Thyroid gland (tissue), 4 donors: ENCODE measurements around the gene GALNT15.

ENCODE experiments used
- POLR2A ChIP-seq, 2 donors: fragments of 450-650 bp; IDR thresholded peaks; one replicate each; pipeline ENCODE4 v1.6.1; 2017; ENCODE audit warnings: antibody characterized with exemption in 2 of 2, mild to moderate bottlenecking in 2 of 2, moderate library complexity in 1 of 2
- TF ChIP-seq, protein P1 (sequence below), 6 experiments: fragments of 200-600 bp in 3 of 6; fragments of 450-650 bp in 3 of 6; sonication (generic) in 3 of 6; IDR thresholded peaks; one replicate each; pipeline ENCODE4 v1.5.1; 2016 to 2019; ENCODE audit warnings: antibody characterized with exemption in 6 of 6, mild to moderate bottlenecking in 2 of 6, inconsistent platforms in 1 of 6, moderate library complexity in 1 of 6

- TF ChIP-seq, protein P1, sequence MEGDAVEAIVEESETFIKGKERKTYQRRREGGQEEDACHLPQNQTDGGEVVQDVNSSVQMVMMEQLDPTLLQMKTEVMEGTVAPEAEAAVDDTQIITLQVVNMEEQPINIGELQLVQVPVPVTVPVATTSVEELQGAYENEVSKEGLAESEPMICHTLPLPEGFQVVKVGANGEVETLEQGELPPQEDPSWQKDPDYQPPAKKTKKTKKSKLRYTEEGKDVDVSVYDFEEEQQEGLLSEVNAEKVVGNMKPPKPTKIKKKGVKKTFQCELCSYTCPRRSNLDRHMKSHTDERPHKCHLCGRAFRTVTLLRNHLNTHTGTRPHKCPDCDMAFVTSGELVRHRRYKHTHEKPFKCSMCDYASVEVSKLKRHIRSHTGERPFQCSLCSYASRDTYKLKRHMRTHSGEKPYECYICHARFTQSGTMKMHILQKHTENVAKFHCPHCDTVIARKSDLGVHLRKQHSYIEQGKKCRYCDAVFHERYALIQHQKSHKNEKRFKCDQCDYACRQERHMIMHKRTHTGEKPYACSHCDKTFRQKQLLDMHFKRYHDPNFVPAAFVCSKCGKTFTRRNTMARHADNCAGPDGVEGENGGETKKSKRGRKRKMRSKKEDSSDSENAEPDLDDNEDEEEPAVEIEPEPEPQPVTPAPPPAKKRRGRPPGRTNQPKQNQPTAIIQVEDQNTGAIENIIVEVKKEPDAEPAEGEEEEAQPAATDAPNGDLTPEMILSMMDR (IDR thresholded peaks at IDR 0.05), result no peak
- no peak for TF ChIP-seq POLR2A (IDR thresholded peaks at IDR 0.05)
Measured at GRCh38 chr3:16260046-16260445, 85.6 kb downstream of the GALNT15 start.
